GM13977 (cell line): Measurements from ENCODE around the gene NFKBIZ.

Experiments
- DNase-seq: peaks from one replicate; pipeline ENCODE4 v3.0.0; 2012; ENCODE audit warnings: low spot score
- CTCF ChIP-seq: IDR thresholded peaks from 2 replicates; pipeline ENCODE4 v1.5.1; 2012; ENCODE audit warnings: mild to moderate bottlenecking, control low read depth; ENCODE audit not compliant: insufficient read depth; ENCODE audit errors: extremely low read depth, missing control alignments
- in situ Hi-C: fragments of 300-500 bp; cut with MboI; formaldehyde crosslinking; loops from one replicate; pipeline ENCODE4 v1.12.0; 2022; ENCODE audit warnings: low sequenced_read_pairs, low pct_unique_long_range_greater_than_20kb, mixed read lengths, inconsistent platforms; ENCODE audit not compliant: unreplicated experiment

NFKBIZ gene

GRCh38 chr3:101848326-101848725, 988 bp upstream of the NFKBIZ start:
- no peak for DNase-seq
- no peak for TF ChIP-seq CTCF
- in situ Hi-C loops = no loop called here

- in situ Hi-C loops = no loop called here
- TF ChIP-seq CTCF = peak; percentile 38
- DNase-seq = no peak
Observed at GRCh38 chr3:101849714-101850245, 466 bp downstream of the NFKBIZ start.

- in situ Hi-C loops = no loop called here
- no peak for TF ChIP-seq CTCF
- peak; percentile 56 for DNase-seq
Observed at GRCh38 chr3:101850246-101851051, 1.1 kb downstream of the NFKBIZ start.

GRCh38 chr3:101851072-101851770, 1.9 kb downstream of the NFKBIZ start:
- TF ChIP-seq CTCF = no peak
- in situ Hi-C loops = no loop called here
- no peak for DNase-seq

GRCh38 chr3:101851850-101852714, 2.8 kb downstream of the NFKBIZ start:
- no peak for TF ChIP-seq CTCF
- in situ Hi-C loops = no loop called here
- DNase-seq = no peak
